GM12878 (cell line): ENCODE data around the gene YPEL3. TPM values are rescaled to one million over a fixed set of nuclear protein-coding genes. Genes with fewer than 3 reads are reported as not detected.

Experiments
- CEBPZ ChIP-seq: fragments of 150-350 bp; IDR thresholded peaks from 2 replicates; pipeline ENCODE4 v1.6.1; 2016; ENCODE audit warnings: low read depth, low read length
- E2F8 ChIP-seq: fragments of 450-650 bp; IDR thresholded peaks from 2 replicates; pipeline ENCODE4 v1.6.1; 2018; ENCODE audit warnings: mild to moderate bottlenecking, low read depth, moderate library complexity; ENCODE audit not compliant: partially characterized antibody
- PAX5 ChIP-seq: IDR thresholded peaks from 2 replicates; pipeline ENCODE4 v1.6.1; 2011; ENCODE audit warnings: low read depth, low read length, borderline replicate concordance
- RELA ChIP-seq: fragments of 450-650 bp; IDR thresholded peaks from 2 replicates; pipeline ENCODE4 v1.8.0; 2014; ENCODE audit warnings: borderline replicate concordance; ENCODE audit not compliant: partially characterized antibody
- polyA plus RNA-seq, 11 experiments: library from polyadenylated mRNA; depleted of rRNA in 4 of 11; unstranded in 6 of 11; stranded (reverse) in 5 of 11; fragments of >200 nt; fragmentation: Nextera tagmentation in 4 of 11; fragmentation: Illumina TruSeq in 1 of 11; extraction: Ambion mirVana in 4 of 11; extraction: Trizol in 1 of 11; gene quantifications; 1 replicate in 1 of 11; 2 replicates in 10 of 11; pipeline versions ENCODE4 v1.2.1 to v1.2.3, GENCODE V29; 2011 to 2016; ENCODE audit warnings: inconsistent platforms in 2 of 11, missing spikeins in 2 of 11, low read depth in 1 of 11
- total RNA-seq, 4 experiments: library from RNA; depleted of rRNA in 3 of 4; stranded (reverse); fragments of >200 nt in 3 of 4; fragmentation: Illumina TruSeq in 1 of 4; extraction: Trizol in 1 of 4; gene quantifications; 2 replicates each; pipeline versions ENCODE4 v1.2.1 to v1.2.3, GENCODE V29; 2013 to 2021

The YPEL3 gene
- total and polyA plus RNA-seq, 10 of the 15 experiments (the other 5 are each of a cell fraction or from before 2014, with no cell fraction given), result 1.3 to 22.0 (median 12.1) TPM

- TF ChIP-seq CEBPZ (no peak), PAX5 (no peak), E2F8 (no peak), RELA (no peak)
Measured at GRCh38 chr16:30113711-30114333, 17.8 kb upstream of the YPEL3 start (continued).
